Measurements from ENCODE around the gene SUPT4H1. TPM values are rescaled to one million over a fixed set of nuclear protein-coding genes. Genes with fewer than 3 reads are reported as not detected.

SUPT4H1 gene
- total and polyA plus RNA-seq, 9 of the 15 experiments (the other 6 are each of a cell fraction or from before 2014, with no cell fraction given) = 62.1 to 320 (median 117) TPM

DNA sequence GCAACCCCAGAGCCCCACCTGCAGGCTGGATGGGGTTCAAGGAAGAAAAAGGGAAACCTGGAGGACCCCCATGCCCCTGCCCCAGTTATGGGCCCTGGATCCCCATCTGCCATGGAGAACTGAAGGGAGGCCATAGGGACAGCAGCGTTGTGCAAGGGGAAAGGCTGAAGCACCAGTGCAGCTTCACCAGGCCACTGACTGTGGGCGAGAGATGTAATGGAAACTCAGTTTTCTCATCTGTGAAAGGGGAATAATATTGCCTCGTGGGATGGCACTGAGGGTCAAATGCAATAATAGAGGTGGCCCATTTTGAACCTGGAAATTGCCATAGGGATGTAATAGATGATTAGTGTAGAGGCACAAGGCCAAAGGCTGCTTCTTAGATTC is 13.6 kb downstream of the SUPT4H1 start (continued):
- TF ChIP-seq ZNF695 (CRISPR knock-in tag; IDR thresholded peaks at IDR 0.05) (peak; percentile 64; the same call in 1 of the 2 replicates), WHSC1 (IDR thresholded peaks at IDR 0.05; ENCODE audit: low read length) (no peak), STAT5B (CRISPR knock-in tag; IDR thresholded peaks at IDR 0.05) (no peak), ZKSCAN3 (CRISPR knock-in tag; IDR thresholded peaks at IDR 0.05) (no peak), SMAD3 (CRISPR knock-in tag; conservative IDR thresholded peaks at IDR 0.05) (no peak), PTRF (tag; IDR thresholded peaks at IDR 0.05) (no peak), ZNF583 (CRISPR knock-in tag; IDR thresholded peaks at IDR 0.05) (no peak), ZNF3 (CRISPR knock-in tag; IDR thresholded peaks at IDR 0.05) (no peak), TSC22D4 (tag; IDR thresholded peaks at IDR 0.05) (no peak), RBM25 (IDR thresholded peaks at IDR 0.05; ENCODE audit: low read depth, low read length, severe bottlenecking) (peak; percentile 97), HCFC1 (IDR thresholded peaks at IDR 0.05; ENCODE audit: low read depth, low read length) (no peak; the same call in 1 of the 2 replicates), RBBP5 (IDR thresholded peaks at IDR 0.05; ENCODE audit: borderline replicate concordance, insufficient read depth, low read length, poor library complexity, severe bottlenecking) (no peak), ZNF121 (CRISPR knock-in tag; conservative IDR thresholded peaks at IDR 0.05) (peak; percentile 24; the same call in 1 of the 2 replicates), FOXK1 (CRISPR knock-in tag; IDR thresholded peaks at IDR 0.05; ENCODE audit: borderline replicate concordance) (no peak), CSDE1 (IDR thresholded peaks at IDR 0.05) (no peak), EWSR1 (IDR thresholded peaks at IDR 0.05; ENCODE audit: borderline replicate concordance, low read depth, partially characterized antibody) (no peak), NR2F6 (CRISPR knock-in tag; IDR thresholded peaks at IDR 0.05) (0 out of 2 replicates have a peak, but pooled peaks have one; percentile 33), RBM14 (IDR thresholded peaks at IDR 0.05; ENCODE audit: borderline replicate concordance, insufficient read depth, low read depth, low read length) (no peak), ZNF24 (IDR thresholded peaks at IDR 0.05) (peak; percentile 76), SMARCA5 (IDR thresholded peaks at IDR 0.05) (peak; percentile 98), HMG20A (CRISPR knock-in tag; conservative IDR thresholded peaks at IDR 0.05) (0 out of 2 replicates have a peak, but pooled peaks have one; percentile 23), ARID2 (IDR thresholded peaks at IDR 0.05) (no peak), ZNF146 (CRISPR knock-in tag; IDR thresholded peaks at IDR 0.05; ENCODE audit: unreplicated experiment) (no peak)
- TF ChIP-seq, protein P1, sequence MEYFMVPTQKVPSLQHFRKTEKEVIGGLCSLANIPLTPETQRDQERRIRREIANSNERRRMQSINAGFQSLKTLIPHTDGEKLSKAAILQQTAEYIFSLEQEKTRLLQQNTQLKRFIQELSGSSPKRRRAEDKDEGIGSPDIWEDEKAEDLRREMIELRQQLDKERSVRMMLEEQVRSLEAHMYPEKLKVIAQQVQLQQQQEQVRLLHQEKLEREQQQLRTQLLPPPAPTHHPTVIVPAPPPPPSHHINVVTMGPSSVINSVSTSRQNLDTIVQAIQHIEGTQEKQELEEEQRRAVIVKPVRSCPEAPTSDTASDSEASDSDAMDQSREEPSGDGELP (CRISPR knock-in tag; IDR thresholded peaks at IDR 0.05; ENCODE audit: borderline replicate concordance) = no peak
- TF ChIP-seq, protein P2, sequence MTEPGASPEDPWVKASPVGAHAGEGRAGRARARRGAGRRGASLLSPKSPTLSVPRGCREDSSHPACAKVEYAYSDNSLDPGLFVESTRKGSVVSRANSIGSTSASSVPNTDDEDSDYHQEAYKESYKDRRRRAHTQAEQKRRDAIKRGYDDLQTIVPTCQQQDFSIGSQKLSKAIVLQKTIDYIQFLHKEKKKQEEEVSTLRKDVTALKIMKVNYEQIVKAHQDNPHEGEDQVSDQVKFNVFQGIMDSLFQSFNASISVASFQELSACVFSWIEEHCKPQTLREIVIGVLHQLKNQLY (CRISPR knock-in tag; conservative IDR thresholded peaks at IDR 0.05) = 0 out of 4 replicates have a peak, but pooled peaks of 1 of the 2 experiments have one; percentile 19
- TF ChIP-seq, protein P3, sequence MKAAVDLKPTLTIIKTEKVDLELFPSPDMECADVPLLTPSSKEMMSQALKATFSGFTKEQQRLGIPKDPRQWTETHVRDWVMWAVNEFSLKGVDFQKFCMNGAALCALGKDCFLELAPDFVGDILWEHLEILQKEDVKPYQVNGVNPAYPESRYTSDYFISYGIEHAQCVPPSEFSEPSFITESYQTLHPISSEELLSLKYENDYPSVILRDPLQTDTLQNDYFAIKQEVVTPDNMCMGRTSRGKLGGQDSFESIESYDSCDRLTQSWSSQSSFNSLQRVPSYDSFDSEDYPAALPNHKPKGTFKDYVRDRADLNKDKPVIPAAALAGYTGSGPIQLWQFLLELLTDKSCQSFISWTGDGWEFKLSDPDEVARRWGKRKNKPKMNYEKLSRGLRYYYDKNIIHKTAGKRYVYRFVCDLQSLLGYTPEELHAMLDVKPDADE (conservative IDR thresholded peaks at IDR 0.05; ENCODE audit: control insufficient read depth, low read depth, low read length) = 0 out of 2 replicates have a peak, but pooled peaks have one; percentile 2
- TF ChIP-seq, protein P4, sequence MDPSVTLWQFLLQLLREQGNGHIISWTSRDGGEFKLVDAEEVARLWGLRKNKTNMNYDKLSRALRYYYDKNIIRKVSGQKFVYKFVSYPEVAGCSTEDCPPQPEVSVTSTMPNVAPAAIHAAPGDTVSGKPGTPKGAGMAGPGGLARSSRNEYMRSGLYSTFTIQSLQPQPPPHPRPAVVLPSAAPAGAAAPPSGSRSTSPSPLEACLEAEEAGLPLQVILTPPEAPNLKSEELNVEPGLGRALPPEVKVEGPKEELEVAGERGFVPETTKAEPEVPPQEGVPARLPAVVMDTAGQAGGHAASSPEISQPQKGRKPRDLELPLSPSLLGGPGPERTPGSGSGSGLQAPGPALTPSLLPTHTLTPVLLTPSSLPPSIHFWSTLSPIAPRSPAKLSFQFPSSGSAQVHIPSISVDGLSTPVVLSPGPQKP (CRISPR knock-in tag; IDR thresholded peaks at IDR 0.05) = no peak
